ENCODE results near the gene GALNT15.

GALNT15 gene

GRCh38 chr3:16231983-16232382 is 57.5 kb downstream of the GALNT15 start:
- Histone ChIP-seq H3K27ac (no peak overlapping the region), H3K4me3 (no peak overlapping the region)
- DNase-seq (ENCODE audit: low spot score), result no peak
- no peak for TF ChIP-seq CTCF (IDR thresholded peaks at IDR 0.05)

GRCh38 chr3:16233806-16234205 is 59.3 kb downstream of the GALNT15 start:
- no peak for DNase-seq (ENCODE audit: low spot score)
- H3K27ac ChIP-seq, result no peak overlapping the region
- no peak overlapping the region for H3K4me3 ChIP-seq
- TF ChIP-seq CTCF (IDR thresholded peaks at IDR 0.05), result no peak

- no peak for DNase-seq (ENCODE audit: low spot score)
- Histone ChIP-seq H3K27ac (no peak overlapping the region), H3K4me3 (no peak overlapping the region)
- TF ChIP-seq CTCF (IDR thresholded peaks at IDR 0.05), result no peak
These were observed 59.8 kb downstream of the GALNT15 start for GRCh38 chr3:16234281-16234680.

GRCh38 chr3:16236030-16236639 is 61.7 kb downstream of the GALNT15 start:
- no peak for DNase-seq (ENCODE audit: low spot score)
- Histone ChIP-seq H3K4me3 (no peak overlapping the region), H3K27ac (no peak overlapping the region)
- no peak for TF ChIP-seq CTCF (IDR thresholded peaks at IDR 0.05)

GRCh38 chr3:16236856-16237393 is 62.4 kb downstream of the GALNT15 start:
- no peak for TF ChIP-seq CTCF (IDR thresholded peaks at IDR 0.05)

GRCh38 chr3:16239086-16239770 is 64.7 kb downstream of the GALNT15 start:
- no peak for DNase-seq (ENCODE audit: low spot score)
- H3K27ac ChIP-seq, result peak overlapping the region in 1 of 2 donors; percentile 44
- no peak for TF ChIP-seq CTCF (IDR thresholded peaks at IDR 0.05)
- H3K4me3 ChIP-seq, result no peak overlapping the region

More at GRCh38 chr3:16236856-16237393, 62.4 kb downstream of the GALNT15 start:
- no peak for DNase-seq (ENCODE audit: low spot score)
- Histone ChIP-seq H3K4me3 (no peak overlapping the region), H3K27ac (peak overlapping the region in 1 of 2 donors; percentile 7)

GRCh38 chr3:16239780-16240179 is 65.3 kb downstream of the GALNT15 start:
- no peak overlapping the region for H3K4me3 ChIP-seq
- TF ChIP-seq CTCF (IDR thresholded peaks at IDR 0.05), result no peak
- no peak for DNase-seq (ENCODE audit: low spot score)
- H3K27ac ChIP-seq, result peak overlapping the region in 1 of 2 donors; percentile 44

Data from coronary artery (tissue), 2 donors.